ENCODE data around the gene UBE2QL1. TPM values are rescaled to one million over a fixed set of nuclear protein-coding genes. Genes with fewer than 3 reads are reported as not detected.

UBE2QL1 gene
- total RNA-seq, 2 experiments from 2014 or later, result 0.10 TPM

GRCh38 chr5:6494939-6495338, 46.3 kb downstream of the UBE2QL1 start:
- Mint-ChIP-seq H3K36me3 (ENCODE audit: low read depth) (no peaks in the 10 kb centered on the region), H3K4me1 (peaks cover 51% of the 10 kb centered on the region), H3K9me3 (no peaks in the 10 kb centered on the region), H3K27ac (no peak overlapping the region), H3K27me3 (peaks cover 15% of the 10 kb centered on the region), H3K4me3 (no peak overlapping the region)
- DNase-seq, result no peak
- POLR2A ChIA-PET, result no interaction called here
- CTCF ChIA-PET, result no interaction called here

DNA sequence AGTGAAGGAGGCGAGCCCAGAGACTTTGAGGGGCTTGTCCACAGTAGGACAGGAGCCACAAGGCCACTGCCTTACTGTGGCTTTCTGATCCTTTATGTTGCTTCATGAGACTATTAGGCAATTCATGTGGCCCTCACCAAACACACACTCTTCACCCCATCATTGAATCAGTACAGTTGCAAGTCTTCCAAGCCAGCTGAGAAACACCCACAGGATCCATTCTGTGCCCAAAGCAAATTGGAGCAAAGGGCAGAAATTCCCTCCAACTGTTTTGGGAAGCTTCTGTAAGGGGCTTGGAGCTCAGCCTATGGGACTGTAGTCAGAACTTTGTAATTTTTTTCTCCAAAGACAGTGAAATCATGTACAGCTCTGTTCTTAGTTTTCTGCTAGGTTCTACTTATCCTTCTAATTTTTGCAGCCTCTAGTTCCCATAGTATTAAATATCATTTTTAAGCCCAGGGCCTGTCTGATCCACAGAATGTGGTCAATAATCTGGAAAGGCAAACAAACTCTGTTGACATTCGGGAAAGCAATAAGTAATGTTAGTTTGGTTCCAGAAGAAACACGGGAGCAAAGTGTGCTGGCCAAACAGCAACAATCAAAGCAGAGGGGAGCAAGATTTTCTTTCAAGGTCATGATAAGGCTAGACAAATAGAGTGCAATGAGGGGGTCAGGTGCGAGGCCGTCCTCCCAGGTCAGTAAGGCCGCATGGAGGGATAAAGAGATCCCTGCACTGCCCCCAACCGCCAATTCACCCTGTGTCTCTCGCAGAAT, 47.0 kb downstream of the UBE2QL1 start:
- ChIA-PET CTCF (no interaction called here), POLR2A (no interaction called here)
- Mint-ChIP-seq H3K36me3 (ENCODE audit: low read depth) (no peaks in the 10 kb centered on the region), H3K4me3 (no peak overlapping the region), H3K27ac (no peak overlapping the region), H3K4me1 (peaks cover 51% of the 10 kb centered on the region), H3K9me3 (no peaks in the 10 kb centered on the region), H3K27me3 (peaks cover 15% of the 10 kb centered on the region)
- no peak for DNase-seq

DNA sequence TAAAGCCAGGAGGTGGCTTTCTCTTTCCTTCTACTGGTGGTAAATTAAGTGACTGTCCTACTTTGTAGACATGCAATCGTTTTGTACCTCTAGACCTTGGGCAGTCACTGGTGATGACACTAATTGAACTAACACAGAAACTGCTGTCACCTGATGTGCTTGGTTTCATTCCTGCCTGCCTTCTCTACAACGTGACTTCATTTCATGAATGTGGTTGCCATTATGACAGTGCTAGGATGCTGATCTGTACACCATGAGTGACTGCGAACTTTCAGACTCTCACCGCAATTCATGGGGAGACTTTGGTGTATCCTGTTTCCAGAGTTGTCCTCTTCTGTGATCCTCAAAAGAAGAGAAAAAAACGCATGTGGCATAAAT, 47.5 kb downstream of the UBE2QL1 start:
- Mint-ChIP-seq H3K4me3 (no peak overlapping the region), H3K27ac (peak overlapping the region; percentile 21), H3K4me1 (peaks cover 50% of the 10 kb centered on the region), H3K9me3 (peaks cover 2% of the 10 kb centered on the region), H3K36me3 (ENCODE audit: low read depth) (no peaks in the 10 kb centered on the region), H3K27me3 (peaks cover 18% of the 10 kb centered on the region)
- ChIA-PET POLR2A (no interaction called here), CTCF (no interaction called here)
- DNase-seq, result peak; percentile 36

- Mint-ChIP-seq H3K9me3 (peaks cover 2% of the 10 kb centered on the region), H3K4me1 (peaks cover 46% of the 10 kb centered on the region), H3K27me3 (peaks cover 18% of the 10 kb centered on the region), H3K27ac (no peak overlapping the region), H3K36me3 (ENCODE audit: low read depth) (no peaks in the 10 kb centered on the region), H3K4me3 (no peak overlapping the region)
- ChIA-PET CTCF (no interaction called here), POLR2A (interaction anchor here (1.2 to 1.3 kb wide), 2 partner anchors 11 to 136 kb away, joined by 3 to 4 read pairs; partner anchors contain the start of genes NSUN2 and SRD5A1)
- no peak for DNase-seq
Observed at GRCh38 chr5:6496636-6497035, 48.0 kb downstream of the UBE2QL1 start.

- ChIA-PET POLR2A (interaction anchor here (1.2 to 1.3 kb wide), 2 partner anchors 11 to 136 kb away, joined by 3 to 4 read pairs; partner anchors contain the start of genes NSUN2 and SRD5A1), CTCF (no interaction called here)
- Mint-ChIP-seq H3K27me3 (peaks cover 18% of the 10 kb centered on the region), H3K36me3 (ENCODE audit: low read depth) (no peaks in the 10 kb centered on the region), H3K4me3 (no peak overlapping the region), H3K9me3 (peaks cover 2% of the 10 kb centered on the region), H3K4me1 (peaks cover 40% of the 10 kb centered on the region), H3K27ac (no peak overlapping the region)
- DNase-seq, result no peak
Observed at GRCh38 chr5:6497262-6497661, 48.6 kb downstream of the UBE2QL1 start.

DNA sequence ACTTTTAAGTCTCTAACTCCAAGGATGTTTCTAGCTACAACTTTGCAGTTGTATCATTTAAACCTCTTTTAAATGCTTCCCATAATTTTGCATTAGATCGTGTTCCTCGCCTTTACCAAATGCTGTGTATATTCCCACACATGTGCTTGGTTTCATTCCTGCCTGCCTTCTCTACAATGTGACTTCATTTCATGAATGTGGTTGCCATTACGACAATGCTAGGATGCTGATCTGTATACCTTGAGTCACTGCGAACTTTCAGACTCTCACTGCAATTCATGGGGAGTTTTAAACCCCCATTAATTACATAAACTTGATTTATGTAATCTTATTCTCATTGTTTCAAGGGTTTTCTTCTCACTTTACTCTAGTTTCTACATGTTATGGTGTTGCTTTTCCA, 50.3 kb downstream of the UBE2QL1 start:
- POLR2A ChIA-PET, result no interaction called here
- no peak for DNase-seq
- no peak overlapping the region for H3K4me3 Mint-ChIP-seq
- H3K36me3 Mint-ChIP-seq (ENCODE audit: low read depth), result no peaks in the 10 kb centered on the region
- peaks cover 31% of the 10 kb centered on the region for H3K4me1 Mint-ChIP-seq
- peaks cover 2% of the 10 kb centered on the region for H3K9me3 Mint-ChIP-seq
- CTCF ChIA-PET, result no interaction called here
- no peak overlapping the region for H3K27ac Mint-ChIP-seq
- H3K27me3 Mint-ChIP-seq, result peaks cover 19% of the 10 kb centered on the region

GRCh38 chr5:6501701-6502100, 53.0 kb downstream of the UBE2QL1 start:
- Mint-ChIP-seq H3K9me3 (peaks cover 2% of the 10 kb centered on the region), H3K27me3 (peaks cover 30% of the 10 kb centered on the region), H3K27ac (no peak overlapping the region), H3K4me1 (peaks cover 17% of the 10 kb centered on the region), H3K4me3 (no peak overlapping the region), H3K36me3 (ENCODE audit: low read depth) (no peaks in the 10 kb centered on the region)
- DNase-seq, result no peak
- CTCF ChIA-PET, result no interaction called here
- POLR2A ChIA-PET, result no interaction called here

DNA sequence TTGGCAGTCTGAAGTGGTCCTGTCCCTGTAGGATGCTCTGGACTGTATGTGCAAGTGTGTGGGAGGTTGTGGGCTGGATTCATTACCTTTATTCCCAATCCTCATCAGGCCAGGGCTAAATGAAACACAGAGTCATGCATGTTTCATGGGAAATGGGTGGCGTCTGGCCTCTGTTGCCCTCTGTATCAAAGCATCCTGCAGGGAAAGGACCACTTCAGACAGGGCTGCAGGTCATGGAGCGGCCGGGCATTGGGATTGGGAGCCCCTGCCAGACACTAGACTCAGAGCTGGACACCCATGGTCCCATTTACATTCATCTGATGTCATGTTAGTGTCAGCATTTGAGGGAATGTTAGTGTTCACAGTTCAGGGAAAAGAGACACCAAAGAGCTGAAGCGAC, 53.8 kb downstream of the UBE2QL1 start:
- ChIA-PET CTCF (no interaction called here), POLR2A (no interaction called here)
- Mint-ChIP-seq H3K9me3 (peaks cover 2% of the 10 kb centered on the region), H3K4me1 (peaks cover 10% of the 10 kb centered on the region), H3K36me3 (ENCODE audit: low read depth) (no peaks in the 10 kb centered on the region), H3K4me3 (no peak overlapping the region), H3K27ac (no peak overlapping the region), H3K27me3 (peaks cover 32% of the 10 kb centered on the region)
- DNase-seq, result no peak

DNA sequence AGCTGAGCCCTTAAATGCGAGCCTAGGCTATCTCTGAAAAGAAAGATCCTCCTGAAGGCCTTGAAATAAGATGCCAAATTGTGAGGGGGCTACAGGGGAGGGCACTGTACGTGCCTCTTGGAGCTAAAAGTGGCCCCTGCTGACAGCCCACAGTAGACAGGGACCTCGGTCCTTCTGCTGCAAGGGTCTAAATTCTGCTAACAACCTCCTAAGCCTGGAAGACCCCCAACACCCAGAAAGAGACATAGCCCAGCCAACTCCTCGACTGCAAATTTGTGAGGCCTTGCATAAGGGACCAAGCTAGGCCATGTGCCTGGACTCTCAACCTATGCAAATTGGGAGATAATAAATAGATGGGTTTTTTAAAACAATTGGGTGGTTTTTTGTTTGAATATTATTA, 54.7 kb downstream of the UBE2QL1 start:
- Mint-ChIP-seq H3K36me3 (ENCODE audit: low read depth) (no peaks in the 10 kb centered on the region), H3K27me3 (peaks cover 32% of the 10 kb centered on the region), H3K9me3 (peaks cover 2% of the 10 kb centered on the region), H3K4me1 (peaks cover 3% of the 10 kb centered on the region), H3K4me3 (no peak overlapping the region), H3K27ac (no peak overlapping the region)
- CTCF ChIA-PET, result no interaction called here
- no peak for DNase-seq
- POLR2A ChIA-PET, result no interaction called here

DNA sequence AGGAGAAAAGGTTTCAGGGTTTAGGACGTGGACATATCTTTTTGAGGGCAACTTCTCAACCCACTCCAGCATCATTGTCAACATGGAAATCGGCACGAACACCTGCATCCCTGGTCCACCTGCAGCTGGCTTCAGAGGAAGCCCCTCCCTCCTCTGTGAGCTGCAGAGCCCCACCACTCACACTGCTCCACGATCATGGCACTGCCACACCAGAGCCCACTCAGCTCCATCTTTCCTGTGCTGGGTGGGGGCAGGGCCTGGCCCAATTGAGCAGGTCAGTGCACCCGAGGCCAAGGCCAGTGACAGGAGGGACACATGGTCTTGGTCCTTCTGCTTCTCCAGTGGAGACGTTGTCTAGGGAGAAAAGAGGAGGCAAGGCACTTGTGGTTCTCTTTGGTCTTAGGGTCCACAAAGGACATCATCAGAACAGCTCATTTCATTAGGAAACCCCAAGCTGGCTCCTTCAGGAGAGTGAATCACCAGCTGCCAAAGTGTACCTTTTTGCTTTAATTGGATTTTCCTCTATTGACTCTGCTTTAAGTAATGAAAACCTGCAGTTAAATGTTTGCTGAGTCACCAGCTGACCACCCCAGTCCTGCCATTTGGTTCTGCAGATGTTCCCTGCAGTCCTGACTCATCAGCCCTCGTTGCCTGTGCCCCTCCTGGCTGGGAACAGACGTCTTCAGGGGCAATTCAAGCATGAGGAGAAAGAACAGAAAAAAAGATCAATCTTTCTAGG, 56.2 kb downstream of the UBE2QL1 start:
- H3K27ac Mint-ChIP-seq, result no peak overlapping the region
- H3K36me3 Mint-ChIP-seq (ENCODE audit: low read depth), result no peaks in the 10 kb centered on the region
- H3K9me3 Mint-ChIP-seq, result peaks cover 2% of the 10 kb centered on the region
- no peak overlapping the region for H3K4me3 Mint-ChIP-seq
- no peaks in the 10 kb centered on the region for H3K4me1 Mint-ChIP-seq
- DNase-seq, result no peak
- ChIA-PET POLR2A (no interaction called here), CTCF (no interaction called here)
- peaks cover 29% of the 10 kb centered on the region for H3K27me3 Mint-ChIP-seq

- Mint-ChIP-seq H3K27me3 (peaks cover 29% of the 10 kb centered on the region), H3K4me3 (no peak overlapping the region), H3K9me3 (peaks cover 2% of the 10 kb centered on the region), H3K4me1 (no peaks in the 10 kb centered on the region), H3K36me3 (ENCODE audit: low read depth) (no peaks in the 10 kb centered on the region), H3K27ac (no peak overlapping the region)
- DNase-seq, result no peak
- ChIA-PET POLR2A (no interaction called here), CTCF (no interaction called here)
Observed at GRCh38 chr5:6505416-6505755, 56.7 kb downstream of the UBE2QL1 start.

DNA sequence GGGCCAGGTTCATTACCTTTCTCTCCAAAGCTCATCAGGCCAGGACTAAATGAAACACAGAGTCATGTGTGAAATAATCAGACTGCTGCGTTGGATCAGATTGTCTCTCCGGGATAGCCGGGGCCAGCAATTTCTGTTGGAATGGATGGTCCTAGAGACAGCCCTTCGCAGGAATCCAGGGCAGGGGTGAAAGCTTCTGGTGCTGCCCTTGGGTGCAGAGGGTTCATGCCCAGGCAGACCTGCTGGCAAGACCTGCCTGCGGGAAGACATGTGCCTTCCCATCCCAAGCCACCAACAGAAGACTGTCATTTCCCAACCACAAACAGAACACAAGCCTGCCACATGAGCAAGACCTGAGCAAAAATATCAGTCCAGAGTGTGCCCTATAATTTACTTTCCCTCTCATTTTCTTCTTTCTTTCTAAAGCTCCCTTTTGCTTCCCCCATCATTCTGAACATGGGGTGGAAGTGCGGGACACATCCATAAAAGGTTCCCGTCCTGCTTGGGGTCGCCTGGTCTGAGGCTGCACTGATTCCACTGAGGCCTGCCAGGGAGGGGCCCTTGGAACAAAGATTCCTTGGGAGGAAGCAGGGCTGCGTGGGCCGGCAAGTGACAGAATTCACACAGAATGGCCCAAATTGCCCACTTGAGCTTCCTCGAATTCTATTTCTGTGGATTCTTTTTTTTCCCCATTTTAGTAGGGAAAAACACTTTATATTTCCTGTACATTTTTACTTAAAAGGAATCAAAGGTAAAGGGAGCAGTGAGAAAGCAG, 57.3 kb downstream of the UBE2QL1 start:
- H3K4me3 Mint-ChIP-seq, result no peak overlapping the region
- DNase-seq, result no peak
- ChIA-PET POLR2A (no interaction called here), CTCF (no interaction called here)
- H3K9me3 Mint-ChIP-seq, result no peaks in the 10 kb centered on the region
- peaks cover 26% of the 10 kb centered on the region for H3K27me3 Mint-ChIP-seq
- H3K27ac Mint-ChIP-seq, result no peak overlapping the region
- no peaks in the 10 kb centered on the region for H3K4me1 Mint-ChIP-seq
- no peaks in the 10 kb centered on the region for H3K36me3 Mint-ChIP-seq (ENCODE audit: low read depth)

DNA sequence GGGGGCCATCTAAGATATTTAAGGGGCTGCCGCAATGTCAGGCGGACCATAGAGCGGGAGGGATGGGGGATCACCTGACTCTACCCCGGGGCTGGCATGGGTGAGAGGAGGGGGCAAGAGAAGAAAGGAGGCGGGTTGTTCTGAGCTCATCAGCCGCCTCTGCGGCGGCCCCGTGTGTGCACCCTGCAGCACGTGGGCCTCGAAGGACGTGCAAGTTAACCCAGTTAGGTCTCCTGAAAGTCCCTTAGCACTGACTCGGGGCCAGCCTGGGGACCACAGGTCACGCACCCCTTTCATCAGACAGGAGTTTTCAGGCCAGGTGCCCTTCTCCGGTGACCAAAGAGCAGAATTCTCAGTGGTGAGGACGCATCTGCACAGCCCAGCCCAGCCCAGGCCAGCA, 58.0 kb downstream of the UBE2QL1 start:
- Mint-ChIP-seq H3K4me1 (no peaks in the 10 kb centered on the region), H3K9me3 (no peaks in the 10 kb centered on the region), H3K27me3 (peaks cover 20% of the 10 kb centered on the region), H3K4me3 (no peak overlapping the region), H3K36me3 (ENCODE audit: low read depth) (no peaks in the 10 kb centered on the region), H3K27ac (no peak overlapping the region)
- ChIA-PET CTCF (no interaction called here), POLR2A (no interaction called here)
- DNase-seq, result no peak
